ENCODE results near the gene SMOC2. TPM values are rescaled to one million over a fixed set of nuclear protein-coding genes. Genes with fewer than 3 reads are reported as not detected.

Gene SMOC2
- total RNA-seq, 4 donors from 2014 or later, result 45.8 to 382 (median 160) TPM

GRCh38 chr6:168479421-168479820 is 38.4 kb downstream of the SMOC2 start:
- Histone ChIP-seq H3K36me3 (no peaks in the 10 kb centered on the region), H3K27me3 (no peaks in the 10 kb centered on the region), H3K4me1 (no peaks in the 10 kb centered on the region), H3K27ac (no peak overlapping the region), H3K9me3 (no peaks in the 10 kb centered on the region), H3K4me3 (no peak overlapping the region)
- no peak for ATAC-seq
- TF ChIP-seq, protein P1, sequence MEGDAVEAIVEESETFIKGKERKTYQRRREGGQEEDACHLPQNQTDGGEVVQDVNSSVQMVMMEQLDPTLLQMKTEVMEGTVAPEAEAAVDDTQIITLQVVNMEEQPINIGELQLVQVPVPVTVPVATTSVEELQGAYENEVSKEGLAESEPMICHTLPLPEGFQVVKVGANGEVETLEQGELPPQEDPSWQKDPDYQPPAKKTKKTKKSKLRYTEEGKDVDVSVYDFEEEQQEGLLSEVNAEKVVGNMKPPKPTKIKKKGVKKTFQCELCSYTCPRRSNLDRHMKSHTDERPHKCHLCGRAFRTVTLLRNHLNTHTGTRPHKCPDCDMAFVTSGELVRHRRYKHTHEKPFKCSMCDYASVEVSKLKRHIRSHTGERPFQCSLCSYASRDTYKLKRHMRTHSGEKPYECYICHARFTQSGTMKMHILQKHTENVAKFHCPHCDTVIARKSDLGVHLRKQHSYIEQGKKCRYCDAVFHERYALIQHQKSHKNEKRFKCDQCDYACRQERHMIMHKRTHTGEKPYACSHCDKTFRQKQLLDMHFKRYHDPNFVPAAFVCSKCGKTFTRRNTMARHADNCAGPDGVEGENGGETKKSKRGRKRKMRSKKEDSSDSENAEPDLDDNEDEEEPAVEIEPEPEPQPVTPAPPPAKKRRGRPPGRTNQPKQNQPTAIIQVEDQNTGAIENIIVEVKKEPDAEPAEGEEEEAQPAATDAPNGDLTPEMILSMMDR (IDR thresholded peaks at IDR 0.05), result no peak
- TF ChIP-seq EP300 (IDR thresholded peaks at IDR 0.05) (no peak), POLR2AphosphoS5 (IDR thresholded peaks at IDR 0.05) (no peak), POLR2A (IDR thresholded peaks at IDR 0.05) (no peak)
- 87 to 88% methylated on average over 2 to 4 of the region's 4 CpGs for WGBS, 2 donors (ENCODE audit: low coverage in 1 of 2)

DNA sequence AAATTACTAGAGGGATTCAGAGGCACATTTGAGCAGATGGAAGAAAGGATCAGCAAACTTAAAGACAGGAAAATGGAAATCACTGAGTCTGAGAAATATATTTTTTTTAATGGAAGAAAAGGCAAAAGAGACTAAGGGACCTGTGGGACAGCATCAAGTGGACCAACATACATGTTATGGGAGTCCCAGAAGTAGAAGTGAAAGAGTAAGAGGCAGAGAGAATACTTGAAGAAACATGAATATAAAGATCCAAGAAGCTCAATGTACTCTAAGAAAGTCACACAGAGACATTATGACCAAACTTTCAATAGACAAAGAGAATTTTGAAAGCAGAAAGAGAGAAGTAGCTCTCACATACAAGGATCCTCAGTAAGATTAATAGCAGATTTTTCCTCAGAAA is 39.5 kb downstream of the SMOC2 start:
- TF ChIP-seq POLR2AphosphoS5 (IDR thresholded peaks at IDR 0.05), result no peak
- TF ChIP-seq EP300 (IDR thresholded peaks at IDR 0.05), result no peak
- no peak for TF ChIP-seq POLR2A (IDR thresholded peaks at IDR 0.05)
- TF ChIP-seq, protein P1 (IDR thresholded peaks at IDR 0.05), result no peak
- Histone ChIP-seq H3K4me3 (no peak overlapping the region), H3K27me3 (no peaks in the 10 kb centered on the region), H3K9me3 (no peaks in the 10 kb centered on the region), H3K27ac (no peak overlapping the region), H3K4me1 (no peaks in the 10 kb centered on the region), H3K36me3 (no peaks in the 10 kb centered on the region)
- no peak for ATAC-seq

DNA sequence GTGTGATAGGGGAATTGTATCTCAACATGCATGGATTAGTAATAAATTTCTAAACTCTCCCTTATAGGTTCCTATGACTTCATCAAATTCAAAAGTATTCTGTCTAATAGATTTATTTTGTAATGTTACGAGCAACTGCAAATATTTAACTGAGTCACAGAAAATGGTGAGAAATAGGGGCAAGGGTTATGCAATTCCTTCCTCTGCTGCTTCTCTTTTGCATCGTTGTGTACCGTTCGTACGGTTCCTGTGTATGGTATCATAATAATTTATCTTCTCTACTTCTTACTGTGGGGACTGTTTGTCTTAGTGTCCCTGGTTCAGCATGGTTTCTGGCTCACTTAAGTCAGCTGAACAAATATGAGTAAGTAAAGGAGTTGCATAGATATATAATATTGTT is 44.8 kb downstream of the SMOC2 start:
- Histone ChIP-seq H3K9me3 (no peaks in the 10 kb centered on the region), H3K27me3 (no peaks in the 10 kb centered on the region), H3K27ac (no peak overlapping the region), H3K4me3 (no peak overlapping the region), H3K4me1 (no peaks in the 10 kb centered on the region), H3K36me3 (no peaks in the 10 kb centered on the region)
- 78 to 87% methylated on average over 5 of the region's 5 CpGs for WGBS, 2 donors (ENCODE audit: low coverage in 1 of 2)
- TF ChIP-seq POLR2AphosphoS5 (IDR thresholded peaks at IDR 0.05) (peak; percentile 77), EP300 (IDR thresholded peaks at IDR 0.05) (no peak), POLR2A (IDR thresholded peaks at IDR 0.05) (no peak)
- TF ChIP-seq, protein P1 (IDR thresholded peaks at IDR 0.05), result no peak
- no peak for ATAC-seq

DNA sequence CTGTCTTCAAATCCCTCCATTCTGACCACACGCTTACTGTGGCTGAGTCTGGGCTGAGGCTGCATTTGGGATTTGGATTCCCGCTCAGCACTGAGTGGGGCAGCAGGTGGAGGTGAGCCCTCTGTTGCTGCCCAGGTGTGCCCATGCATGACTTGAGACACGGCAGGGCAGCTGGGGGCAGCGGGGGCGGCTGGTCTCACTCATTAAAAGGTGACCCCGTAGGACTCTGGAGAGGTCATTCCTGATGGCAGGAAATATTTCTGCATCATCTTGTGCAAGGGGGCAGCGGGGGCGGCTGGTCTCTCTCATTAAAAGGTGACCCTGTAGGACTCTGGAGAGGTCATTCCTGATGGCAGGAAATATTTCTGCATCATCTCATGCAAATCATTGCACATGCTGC is 49.8 kb downstream of the SMOC2 start:
- TF ChIP-seq POLR2A (IDR thresholded peaks at IDR 0.05), result no peak
- TF ChIP-seq EP300 (IDR thresholded peaks at IDR 0.05), result no peak
- no peak for TF ChIP-seq POLR2AphosphoS5 (IDR thresholded peaks at IDR 0.05)
- TF ChIP-seq, protein P1 (IDR thresholded peaks at IDR 0.05), result no peak
- ATAC-seq, result no peak
- no peaks in the 10 kb centered on the region for H3K27me3 ChIP-seq
- H3K9me3 ChIP-seq, result no peaks in the 10 kb centered on the region
- no peak overlapping the region for H3K4me3 ChIP-seq
- no peak overlapping the region for H3K27ac ChIP-seq
- WGBS, 2 donors (ENCODE audit: low coverage in 1 of 2), result 93% methylated on average over 3 of the region's 8 CpGs; no CpG with 5 or more reads in 1 of the 2 donors
- H3K36me3 ChIP-seq, result no peaks in the 10 kb centered on the region
- H3K4me1 ChIP-seq, result peaks cover 0 to 10% (median 0%) of the 10 kb centered on the region in 3 donors

DNA sequence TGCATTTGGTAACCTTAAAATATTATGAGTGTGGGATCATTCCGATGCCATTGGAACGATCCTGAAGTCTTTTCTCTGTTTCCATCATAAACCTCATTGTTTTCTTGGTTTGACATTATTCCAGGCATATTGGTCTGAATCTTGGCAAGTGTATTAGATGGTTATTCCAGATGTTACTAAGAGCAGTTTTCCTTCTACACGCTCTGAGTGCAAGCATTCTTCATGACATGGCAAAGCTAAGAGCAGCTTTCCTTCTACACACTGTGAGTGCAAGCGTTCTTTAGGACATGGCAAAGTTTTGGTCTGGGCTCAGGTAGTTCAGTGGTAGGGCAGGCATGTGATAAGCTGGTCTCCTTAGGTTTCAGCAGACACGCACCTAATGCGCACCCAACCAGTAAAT is 53.0 kb downstream of the SMOC2 start:
- no peak for ATAC-seq
- no peaks in the 10 kb centered on the region for H3K27me3 ChIP-seq
- no peak overlapping the region for H3K27ac ChIP-seq
- 24 to 79% methylated on average over 4 to 6 of the region's 6 CpGs for WGBS, 2 donors (ENCODE audit: low coverage in 1 of 2)
- TF ChIP-seq EP300 (IDR thresholded peaks at IDR 0.05), result no peak
- TF ChIP-seq, protein P1 (IDR thresholded peaks at IDR 0.05), result no peak
- TF ChIP-seq POLR2A (IDR thresholded peaks at IDR 0.05), result no peak
- no peak for TF ChIP-seq POLR2AphosphoS5 (IDR thresholded peaks at IDR 0.05)
- no peaks in the 10 kb centered on the region for H3K36me3 ChIP-seq
- no peak overlapping the region for H3K4me3 ChIP-seq
- no peaks in the 10 kb centered on the region for H3K9me3 ChIP-seq
- peaks cover 0 to 25% (median 3%) of the 10 kb centered on the region in 3 donors for H3K4me1 ChIP-seq
